GM18907 (cell line): Measurements from ENCODE around the gene STK11.

Experiments
- ATAC-seq: cut with Tn5 transposase; IDR thresholded peaks from one replicate; pipeline ENCODE4 v1.9.1; 2021; ENCODE audit warnings: mild to moderate bottlenecking, moderate library complexity; ENCODE audit not compliant: unreplicated experiment

STK11 gene

DNA sequence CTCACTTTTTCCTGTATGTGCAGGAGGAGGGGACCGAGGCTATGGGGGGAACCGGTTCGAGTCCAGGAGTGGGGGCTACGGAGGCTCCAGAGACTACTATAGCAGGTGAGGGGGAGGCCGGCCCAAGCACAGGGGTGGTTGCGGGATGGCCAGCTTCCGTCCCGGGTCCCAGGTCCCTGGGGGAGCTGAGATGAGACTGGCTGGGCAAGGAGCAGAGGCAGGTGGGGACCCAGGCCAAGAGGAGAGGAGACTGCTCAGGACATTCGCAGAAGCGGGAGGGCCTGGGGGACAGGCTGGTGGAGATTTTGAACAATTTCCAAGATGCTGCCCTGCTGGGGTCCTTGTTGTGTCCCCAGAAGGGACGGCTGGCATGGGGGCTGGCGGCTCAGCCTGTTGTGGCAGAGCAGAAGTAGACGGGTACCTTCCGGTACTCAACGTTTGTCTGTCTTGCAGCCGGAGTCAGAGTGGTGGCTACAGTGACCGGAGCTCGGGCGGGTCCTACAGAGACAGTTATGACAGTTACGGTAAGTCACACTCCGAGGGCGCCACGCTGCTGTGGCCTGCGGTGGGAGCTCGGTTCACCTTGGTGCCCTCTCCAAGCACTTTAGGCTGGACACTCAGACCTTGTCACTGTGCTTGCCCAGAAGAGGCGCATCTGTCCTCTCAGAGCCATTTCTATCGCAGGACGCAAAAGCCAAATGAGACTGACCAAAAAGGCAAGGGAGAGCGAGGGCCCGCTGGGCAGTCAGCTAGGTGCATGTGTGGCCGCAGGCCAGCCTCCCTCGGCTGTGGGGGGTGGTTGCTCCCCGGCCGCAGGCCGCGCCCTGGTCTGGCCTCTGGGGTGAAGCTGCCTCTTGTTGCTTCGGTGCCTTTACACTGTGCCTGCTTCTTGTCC lies 66.2 kb downstream of the STK11 start:
- no peak for ATAC-seq

DNA sequence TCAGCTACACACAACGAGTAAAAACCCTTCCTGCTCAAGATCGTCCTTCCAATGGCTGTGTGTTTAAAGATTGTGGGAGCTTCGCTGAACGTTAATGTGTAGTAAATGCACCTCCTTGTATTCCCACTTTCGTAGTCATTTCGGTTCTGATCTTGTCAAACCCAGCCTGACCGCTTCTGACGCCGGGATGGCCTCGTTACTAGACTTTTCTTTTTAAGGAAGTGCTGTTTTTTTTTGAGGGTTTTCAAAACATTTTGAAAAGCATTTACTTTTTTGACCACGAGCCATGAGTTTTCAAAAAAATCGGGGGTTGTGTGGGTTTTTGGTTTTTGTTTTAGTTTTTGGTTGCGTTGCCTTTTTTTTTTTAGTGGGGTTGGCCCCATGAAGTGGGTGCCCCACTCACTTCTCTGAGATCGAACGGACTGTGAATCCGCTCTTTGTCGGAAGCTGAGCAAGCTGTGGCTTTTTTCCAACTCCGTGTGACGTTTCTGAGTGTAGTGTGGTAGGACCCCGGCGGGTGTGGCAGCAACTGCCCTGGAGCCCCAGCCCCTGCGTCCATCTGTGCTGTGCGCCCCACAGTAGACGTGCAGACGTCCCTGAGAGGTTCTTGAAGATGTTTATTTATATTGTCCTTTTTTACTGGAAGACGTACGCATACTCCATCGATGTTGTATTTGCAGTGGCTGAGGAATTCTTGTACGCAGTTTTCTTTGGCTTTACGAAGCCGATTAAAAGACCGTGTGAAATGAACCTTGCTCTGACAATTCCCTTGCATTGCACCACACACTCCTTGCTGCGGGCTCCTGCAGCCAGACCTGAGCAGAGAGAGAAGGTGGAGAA lies 67.1 kb downstream of the STK11 start:
- ATAC-seq, result no peak

DNA sequence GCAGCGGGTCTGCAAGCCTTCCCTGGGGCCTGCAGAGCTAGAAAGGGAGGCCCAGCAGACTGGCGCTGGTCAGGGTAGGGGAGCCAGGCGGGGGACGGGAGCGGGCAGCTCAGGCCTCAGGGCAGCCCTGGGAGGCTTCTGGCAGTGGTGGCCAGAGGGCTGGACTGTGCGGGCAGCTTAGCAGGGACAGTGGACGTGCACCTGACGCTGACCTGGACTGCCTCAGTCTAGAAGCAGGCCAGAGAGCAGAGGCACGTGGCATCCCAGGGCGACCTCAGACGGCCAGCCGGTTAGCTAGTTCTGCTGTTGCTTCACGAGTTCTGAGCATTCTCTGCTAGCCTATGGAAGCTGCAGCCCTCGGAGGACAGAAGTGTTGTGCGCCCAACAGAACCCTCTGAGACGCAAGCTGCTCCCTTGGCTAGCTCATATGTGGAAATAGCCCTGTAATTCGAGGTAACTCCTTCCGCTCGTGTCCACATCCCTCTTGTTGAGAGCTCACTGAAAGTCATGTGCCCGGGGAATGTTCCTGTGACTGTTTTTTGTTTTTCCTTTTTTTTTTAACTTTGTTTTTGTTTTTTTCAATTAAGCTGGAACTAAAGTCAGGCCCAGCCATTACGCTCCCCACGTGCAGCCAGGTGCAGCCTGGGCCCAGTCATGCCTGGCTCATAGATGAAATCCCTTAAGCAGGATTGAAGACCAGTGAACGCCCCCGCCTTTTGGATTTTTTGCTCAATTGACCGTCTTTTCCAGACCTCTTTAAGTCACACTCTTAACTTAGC lies 67.9 kb downstream of the STK11 start:
- no peak for ATAC-seq

DNA sequence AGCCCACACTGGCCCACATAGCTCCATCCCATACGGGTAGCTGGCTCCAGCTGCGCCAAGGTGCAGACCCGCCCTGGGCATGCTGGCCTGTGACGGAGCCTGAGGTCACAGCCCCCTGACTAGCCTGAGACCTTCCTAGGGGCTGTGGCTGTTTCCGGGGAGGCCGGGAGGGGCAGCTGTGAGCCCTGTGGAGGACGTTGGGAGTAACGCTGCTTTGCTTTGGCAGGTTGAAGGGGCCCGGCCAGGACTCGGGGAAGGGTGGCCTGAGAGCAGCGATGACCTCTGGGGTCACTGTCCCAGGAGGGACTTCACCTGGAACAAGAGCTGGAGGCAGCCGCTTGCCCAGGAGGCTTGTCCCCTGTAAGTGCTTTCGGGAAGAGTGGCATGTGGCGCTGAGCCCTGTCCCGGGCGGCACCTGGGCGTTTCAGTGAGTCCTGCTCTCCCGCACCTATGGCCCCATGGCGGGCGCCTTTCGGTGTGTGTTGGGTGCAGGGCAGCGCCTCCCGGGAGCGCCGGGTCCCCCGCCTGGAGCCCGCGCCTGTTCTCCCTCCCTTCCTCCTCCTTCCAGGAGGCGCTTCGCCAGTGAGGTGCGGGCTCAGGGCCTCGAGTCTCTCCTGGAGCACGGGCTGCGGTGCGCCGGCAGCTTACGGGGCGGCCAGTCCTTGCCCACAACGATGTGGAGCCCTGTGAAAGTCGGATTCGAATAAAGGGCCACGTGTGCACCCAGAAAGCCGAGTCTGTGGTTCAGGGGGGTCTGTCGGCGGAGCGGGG lies 68.7 kb downstream of the STK11 start:
- no peak for ATAC-seq

DNA sequence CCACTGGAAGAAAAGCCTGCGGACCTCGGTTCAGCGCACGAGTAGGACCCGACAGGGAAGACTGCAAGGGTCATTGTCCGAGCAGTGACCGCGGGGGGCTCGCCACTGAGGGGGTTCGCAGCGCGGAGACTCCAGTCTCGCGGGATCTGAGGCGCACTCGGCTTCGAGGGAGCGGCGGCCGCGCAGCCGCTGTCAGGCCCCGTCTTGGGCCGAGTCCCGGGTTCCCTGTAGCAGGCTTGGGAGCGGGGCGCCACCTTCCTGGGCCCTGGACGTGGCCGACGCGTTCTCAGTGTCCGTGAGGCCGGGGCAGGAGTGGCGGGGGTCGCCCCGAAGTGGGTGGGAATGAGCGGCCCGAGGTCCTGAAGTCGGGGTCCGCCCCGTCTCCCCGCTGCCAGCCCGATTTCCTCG lies 69.3 kb downstream of the STK11 start:
- ATAC-seq, result no peak

DNA sequence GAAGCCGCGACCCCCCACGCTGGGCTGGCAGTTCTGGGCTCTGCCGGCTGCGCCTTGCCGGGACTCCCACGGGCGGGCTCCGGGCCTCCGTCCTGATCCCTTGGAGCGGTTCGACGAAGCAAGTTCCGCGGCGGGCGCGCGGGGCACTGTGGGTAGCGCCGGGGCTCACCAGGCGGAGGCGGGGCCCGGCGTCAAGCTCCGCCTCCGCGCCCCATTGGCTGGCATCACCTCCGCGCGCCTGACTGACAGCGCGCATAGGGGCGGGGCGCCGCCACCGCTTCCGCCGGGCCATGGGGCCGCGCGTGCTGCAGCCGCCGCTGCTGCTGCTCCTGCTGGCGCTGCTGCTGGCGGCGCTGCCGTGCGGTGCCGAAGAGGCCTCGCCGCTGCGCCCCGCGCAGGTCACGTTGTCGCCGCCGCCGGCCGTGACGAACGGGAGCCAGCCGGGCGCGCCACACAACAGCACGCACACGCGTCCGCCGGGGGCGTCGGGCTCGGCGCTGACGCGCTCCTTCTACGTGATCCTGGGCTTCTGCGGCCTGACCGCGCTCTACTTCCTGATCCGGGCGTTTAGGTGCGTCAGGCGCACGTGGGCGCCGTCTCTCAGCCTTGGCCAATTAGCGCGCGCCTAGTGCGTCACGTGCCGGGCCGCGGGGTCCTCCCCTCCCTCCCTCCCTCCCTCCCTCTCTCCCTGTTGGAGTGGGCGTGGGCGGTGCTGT lies 69.8 kb downstream of the STK11 start, which contains the start of gene FAM174C:
Gene FAM174C, plus strand, starts transcription at position 271 of the 716 bp plus-strand sequence. Its CDS starts 20 bp downstream, at position 291.
- peak; percentile 71 for ATAC-seq

DNA sequence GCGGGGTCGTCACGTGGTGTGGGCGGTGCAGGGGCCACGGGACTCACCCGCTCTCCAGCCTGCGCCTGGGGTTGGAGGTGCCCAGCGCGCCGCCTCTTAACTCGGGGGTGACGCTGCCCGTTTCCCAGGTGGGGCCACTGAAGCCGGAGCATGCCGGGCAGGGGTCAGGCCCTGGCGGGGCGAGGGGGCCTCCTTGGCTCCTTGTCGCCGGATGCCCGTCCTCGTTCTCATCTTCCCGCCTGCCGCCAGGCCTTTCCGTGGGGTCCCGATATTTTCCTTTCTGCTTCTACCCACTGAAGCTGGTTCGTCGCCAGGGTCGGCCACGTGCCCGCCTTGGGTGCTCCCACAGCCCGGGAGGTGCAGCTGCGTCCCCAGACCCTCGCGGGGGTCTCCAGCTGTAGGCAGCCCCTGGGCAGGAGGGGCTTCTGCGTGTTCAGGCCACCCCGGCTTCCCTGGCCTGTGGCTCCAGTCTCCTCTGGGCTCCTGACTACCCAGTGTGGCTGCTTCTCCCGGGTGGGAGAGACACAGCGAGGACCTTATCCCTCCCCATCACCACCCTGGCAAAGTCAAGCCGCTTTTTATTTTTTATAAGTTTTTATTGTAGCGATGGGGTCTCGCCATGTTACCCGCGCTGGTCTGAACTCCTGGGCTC lies 70.5 kb downstream of the STK11 start:
- no peak for ATAC-seq

DNA sequence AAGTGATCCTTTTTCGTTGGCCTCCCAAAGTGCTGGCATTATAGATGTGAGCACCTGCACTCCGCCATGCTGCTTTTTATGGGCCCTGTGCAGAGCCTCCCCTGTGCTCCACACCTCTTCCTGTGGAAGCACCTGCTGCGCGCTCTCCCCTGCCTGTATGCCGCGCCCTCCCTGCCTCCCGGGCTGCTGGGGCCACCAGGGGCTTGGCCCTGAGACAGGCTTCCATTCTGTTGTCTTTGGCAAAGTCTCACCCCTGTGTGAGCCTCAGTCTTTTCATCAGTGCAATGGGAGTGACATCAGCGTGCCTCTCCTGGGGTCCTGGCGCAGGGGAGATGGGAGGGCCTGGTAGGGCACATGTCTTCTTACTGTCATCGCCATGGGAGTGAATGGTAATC lies 71.0 kb downstream of the STK11 start:
- no peak for ATAC-seq

DNA sequence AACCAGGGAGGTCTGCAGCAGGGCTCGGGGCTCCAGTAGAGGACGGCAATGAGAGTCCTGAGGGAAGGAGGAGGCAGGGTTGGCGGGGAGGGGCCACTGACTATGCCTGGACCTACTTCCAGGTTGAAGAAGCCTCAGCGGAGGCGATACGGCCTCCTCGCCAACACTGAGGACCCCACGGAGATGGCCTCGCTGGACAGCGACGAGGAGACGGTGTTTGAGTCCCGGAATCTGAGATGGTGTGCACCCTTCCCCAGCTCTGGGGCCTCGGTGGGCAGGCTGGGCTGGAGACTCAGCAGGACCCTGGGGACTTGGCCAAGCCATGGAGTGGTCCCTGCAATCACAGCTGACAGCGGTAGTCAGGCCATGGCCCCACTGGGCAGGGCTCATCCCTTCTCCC lies 71.5 kb downstream of the STK11 start:
- no peak for ATAC-seq
